ENCODE data around the gene SYNPO2. TPM values are rescaled to one million over a fixed set of nuclear protein-coding genes. Genes with fewer than 3 reads are reported as not detected.

Gene SYNPO2
- 100 to 1,000 TPM; 144 to 400 (median 228) TPM for total RNA-seq

GRCh38 chr4:118888666-118889311 lies at the start of gene SYNPO2:
TSS of gene SYNPO2 (plus strand) at chr4:118888854. CDS start at chr4:118889037, 183 bp downstream.
- intact Hi-C loops (cut with DNase I; ENCODE audit: low total_unique reads) = loop anchor here (5.0 to 10.0 kb wide), 2 partner anchors 79 to 124 kb away; no protein-coding TSS in a partner anchor
- H3K27ac ChIP-seq = peak within 1 kb of the TSS; percentile 89 to 96
- H3K4me3 ChIP-seq = peak within 1 kb of the TSS; percentile 65 to 75
- no peaks in the 10 kb centered on the region for H3K4me1 ChIP-seq
- H3K36me3 ChIP-seq = no peaks in the 10 kb centered on the region
- no peaks in the 10 kb centered on the region for H3K9me3 ChIP-seq
- H3K27me3 ChIP-seq = no peaks in the 10 kb centered on the region
- TF ChIP-seq CTCF (IDR thresholded peaks at IDR 0.05) = peak in 2 of 4 experiments; percentile 5 to 33
- TF ChIP-seq POLR2A (IDR thresholded peaks at IDR 0.05) = peak; percentile 74 to 94
- peak; percentile 90 to 95 for DNase-seq

GRCh38 chr4:118839221-118839927 lies 49.3 kb upstream of the SYNPO2 start:
- no peak for DNase-seq
- Histone ChIP-seq H3K27ac (no peak overlapping the region), H3K4me3 (no peak overlapping the region), H3K36me3 (no peaks in the 10 kb centered on the region), H3K27me3 (no peaks in the 10 kb centered on the region), H3K4me1 (no peaks in the 10 kb centered on the region), H3K9me3 (no peaks in the 10 kb centered on the region)
- intact Hi-C loops (cut with DNase I; ENCODE audit: low total_unique reads) = no loop called here
- TF ChIP-seq POLR2A (IDR thresholded peaks at IDR 0.05) (no peak), CTCF (IDR thresholded peaks at IDR 0.05) (no peak)

- no peaks in the 10 kb centered on the region for H3K9me3 ChIP-seq
- TF ChIP-seq CTCF (IDR thresholded peaks at IDR 0.05) = no peak
- no peak for TF ChIP-seq POLR2A (IDR thresholded peaks at IDR 0.05)
- DNase-seq = no peak
- no peaks in the 10 kb centered on the region for H3K36me3 ChIP-seq
- no peaks in the 10 kb centered on the region for H3K27me3 ChIP-seq
- intact Hi-C loops (cut with DNase I; ENCODE audit: low total_unique reads) = no loop called here
- H3K4me3 ChIP-seq = no peak overlapping the region
- no peaks in the 10 kb centered on the region for H3K4me1 ChIP-seq
- no peak overlapping the region for H3K27ac ChIP-seq
These were observed 46.6 kb upstream of the SYNPO2 start for GRCh38 chr4:118842055-118842454.

- Histone ChIP-seq H3K27ac (no peak overlapping the region), H3K4me1 (no peaks in the 10 kb centered on the region), H3K9me3 (no peaks in the 10 kb centered on the region), H3K4me3 (no peak overlapping the region), H3K36me3 (no peaks in the 10 kb centered on the region), H3K27me3 (no peaks in the 10 kb centered on the region)
- no peak for DNase-seq
- intact Hi-C loops (cut with DNase I; ENCODE audit: low total_unique reads) = no loop called here
- TF ChIP-seq POLR2A (IDR thresholded peaks at IDR 0.05) = no peak
- TF ChIP-seq CTCF (IDR thresholded peaks at IDR 0.05) = no peak
These were observed 45.4 kb upstream of the SYNPO2 start for GRCh38 chr4:118843237-118843636.

- H3K36me3 ChIP-seq = no peaks in the 10 kb centered on the region
- no peak for TF ChIP-seq POLR2A (IDR thresholded peaks at IDR 0.05)
- no peak for TF ChIP-seq CTCF (IDR thresholded peaks at IDR 0.05)
- no peaks in the 10 kb centered on the region for H3K27me3 ChIP-seq
- H3K4me1 ChIP-seq = no peaks in the 10 kb centered on the region
- H3K27ac ChIP-seq = no peak overlapping the region
- H3K4me3 ChIP-seq = no peak overlapping the region
- DNase-seq = no peak
- no peaks in the 10 kb centered on the region for H3K9me3 ChIP-seq
- intact Hi-C loops (cut with DNase I; ENCODE audit: low total_unique reads) = no loop called here
These were observed 43.1 kb upstream of the SYNPO2 start for GRCh38 chr4:118845552-118846050.
